ENCODE measurements around the gene CRADD.

DNA sequence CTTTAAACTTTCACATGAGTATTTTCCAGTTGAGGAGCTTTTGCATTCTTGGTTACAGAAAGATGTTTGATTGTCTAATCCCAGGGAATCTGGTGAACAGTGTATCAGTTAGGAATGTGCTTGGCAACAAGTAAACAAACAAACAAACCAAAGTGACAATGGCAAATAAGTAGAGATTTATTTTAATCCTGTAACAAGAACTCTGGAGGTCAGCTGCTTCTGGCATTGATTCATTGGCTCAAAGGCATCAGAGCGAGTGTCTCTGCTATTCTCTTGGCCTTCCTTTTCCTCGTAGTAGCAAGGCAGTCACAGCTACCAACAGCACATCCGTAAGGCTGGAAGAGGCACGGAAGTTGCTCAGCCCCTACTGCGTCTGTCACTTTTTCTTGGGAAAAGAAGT lies 37.2 kb downstream of the CRADD start:
- TF ChIP-seq CTCF (IDR thresholded peaks at IDR 0.05) (no peak), POLR2AphosphoS5 (IDR thresholded peaks at IDR 0.05) (peak; percentile 12), POLR2A (IDR thresholded peaks at IDR 0.05) (no peak), EP300 (IDR thresholded peaks at IDR 0.05) (no peak)
